GM12891 (cell line): ENCODE data around the gene CACNA1A.

Source experiments
- DNase-seq: peaks from one replicate; pipeline ENCODE4 v3.0.0; 2011; ENCODE audit warnings: low spot score; ENCODE audit not compliant: insufficient read length
- FAIRE-seq: peaks from 2 replicates; lab custom pipeline; 2011; peaks lifted over from hg19 to GRCh38; lab: Jason Lieb, UNC
- PAX5 ChIP-seq: IDR thresholded peaks from 2 replicates; pipeline ENCODE4 v1.6.1; 2011; ENCODE audit warnings: low read length, moderate library complexity, mild to moderate bottlenecking; ENCODE audit not compliant: insufficient read depth, severe bottlenecking
- POLR2A ChIP-seq: IDR thresholded peaks from 2 replicates; pipeline ENCODE4 v1.6.1; 2011; ENCODE audit warnings: low read depth, low read length, control low read depth
- POLR2AphosphoS5 ChIP-seq: IDR thresholded peaks from 2 replicates; pipeline ENCODE4 v1.6.1; 2011; ENCODE audit warnings: low read depth, low read length, control low read depth
- POU2F2 ChIP-seq: IDR thresholded peaks from 2 replicates; pipeline ENCODE4 v1.6.1; 2011; ENCODE audit warnings: low read depth, mild to moderate bottlenecking, control low read depth, low read length, moderate library complexity
- SPI1 ChIP-seq: IDR thresholded peaks from 2 replicates; pipeline ENCODE4 v1.6.1; 2011; ENCODE audit warnings: low read depth, low read length, control low read depth
- TAF1 ChIP-seq: IDR thresholded peaks from 2 replicates; pipeline ENCODE4 v1.6.1; 2011; ENCODE audit warnings: low read depth, low read length, control low read depth

Gene CACNA1A

GRCh38 chr19:13303381-13304129, 202.7 kb downstream of the CACNA1A start:
- FAIRE-seq (no peak), DNase-seq (no peak)
- TF ChIP-seq POLR2AphosphoS5 (no peak), TAF1 (no peak), PAX5 (no peak)

GRCh38 chr19:13302526-13303270, 203.6 kb downstream of the CACNA1A start:
- DNase-seq (no peak), FAIRE-seq (no peak)

GRCh38 chr19:13301627-13302334, 204.5 kb downstream of the CACNA1A start:
- no peak for DNase-seq
- FAIRE-seq: no peak
- TF ChIP-seq PAX5 (no peak), TAF1 (no peak), POU2F2 (no peak), POLR2AphosphoS5 (no peak), POLR2A (no peak), SPI1 (no peak)

More at GRCh38 chr19:13302526-13303270, 203.6 kb downstream of the CACNA1A start:
- TF ChIP-seq TAF1 (no peak), POLR2AphosphoS5 (no peak), SPI1 (no peak), POLR2A (no peak), PAX5 (no peak), POU2F2 (no peak)

GRCh38 chr19:13300421-13301030, 205.8 kb downstream of the CACNA1A start:
- no peak for DNase-seq
- FAIRE-seq: no peak
- no peak for TF ChIP-seq PAX5
- no peak for TF ChIP-seq TAF1
- no peak for TF ChIP-seq SPI1
- TF ChIP-seq POLR2AphosphoS5: no peak
- no peak for TF ChIP-seq POU2F2
- no peak for TF ChIP-seq POLR2A

- FAIRE-seq: no peak
- TF ChIP-seq POU2F2 (no peak), POLR2AphosphoS5 (no peak), POLR2A (no peak), PAX5 (no peak), SPI1 (no peak), TAF1 (no peak)
- DNase-seq: no peak
These were observed 206.4 kb downstream of the CACNA1A start for GRCh38 chr19:13299838-13300237.

- no peak for DNase-seq
- TF ChIP-seq POLR2AphosphoS5 (no peak), PAX5 (no peak), POLR2A (no peak), TAF1 (no peak), POU2F2 (no peak), SPI1 (no peak)
- FAIRE-seq: no peak
These were observed 207.5 kb downstream of the CACNA1A start for GRCh38 chr19:13298565-13299481.

GRCh38 chr19:13297023-13297422, 209.3 kb downstream of the CACNA1A start:
- no peak for TF ChIP-seq SPI1
- no peak for TF ChIP-seq POLR2AphosphoS5
- TF ChIP-seq POLR2A: no peak
- TF ChIP-seq TAF1: no peak
- TF ChIP-seq POU2F2: no peak
- no peak for TF ChIP-seq PAX5
- no peak for DNase-seq
- no peak for FAIRE-seq

GRCh38 chr19:13294812-13295567, 211.3 kb downstream of the CACNA1A start:
- TF ChIP-seq POLR2A: no peak
- no peak for TF ChIP-seq SPI1
- no peak for TF ChIP-seq PAX5
- no peak for TF ChIP-seq TAF1
- no peak for TF ChIP-seq POU2F2
- TF ChIP-seq POLR2AphosphoS5: no peak
- FAIRE-seq (no peak), DNase-seq (no peak)
